GM19397 (cell line): ENCODE measurements around the gene JKAMP.
"Not testable (repeated sequence)": the region's sequence is repeated elsewhere in the genome, so short reads cannot be mapped to it uniquely, and the experiment has no call there.

Experiments used
- ATAC-seq: cut with Tn5 transposase; IDR thresholded peaks from one replicate; pipeline ENCODE4 v1.9.1; 2021; ENCODE audit warnings: mild to moderate bottlenecking, moderate library complexity; ENCODE audit not compliant: unreplicated experiment

JKAMP gene, protein sequence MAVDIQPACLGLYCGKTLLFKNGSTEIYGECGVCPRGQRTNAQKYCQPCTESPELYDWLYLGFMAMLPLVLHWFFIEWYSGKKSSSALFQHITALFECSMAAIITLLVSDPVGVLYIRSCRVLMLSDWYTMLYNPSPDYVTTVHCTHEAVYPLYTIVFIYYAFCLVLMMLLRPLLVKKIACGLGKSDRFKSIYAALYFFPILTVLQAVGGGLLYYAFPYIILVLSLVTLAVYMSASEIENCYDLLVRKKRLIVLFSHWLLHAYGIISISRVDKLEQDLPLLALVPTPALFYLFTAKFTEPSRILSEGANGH

DNA sequence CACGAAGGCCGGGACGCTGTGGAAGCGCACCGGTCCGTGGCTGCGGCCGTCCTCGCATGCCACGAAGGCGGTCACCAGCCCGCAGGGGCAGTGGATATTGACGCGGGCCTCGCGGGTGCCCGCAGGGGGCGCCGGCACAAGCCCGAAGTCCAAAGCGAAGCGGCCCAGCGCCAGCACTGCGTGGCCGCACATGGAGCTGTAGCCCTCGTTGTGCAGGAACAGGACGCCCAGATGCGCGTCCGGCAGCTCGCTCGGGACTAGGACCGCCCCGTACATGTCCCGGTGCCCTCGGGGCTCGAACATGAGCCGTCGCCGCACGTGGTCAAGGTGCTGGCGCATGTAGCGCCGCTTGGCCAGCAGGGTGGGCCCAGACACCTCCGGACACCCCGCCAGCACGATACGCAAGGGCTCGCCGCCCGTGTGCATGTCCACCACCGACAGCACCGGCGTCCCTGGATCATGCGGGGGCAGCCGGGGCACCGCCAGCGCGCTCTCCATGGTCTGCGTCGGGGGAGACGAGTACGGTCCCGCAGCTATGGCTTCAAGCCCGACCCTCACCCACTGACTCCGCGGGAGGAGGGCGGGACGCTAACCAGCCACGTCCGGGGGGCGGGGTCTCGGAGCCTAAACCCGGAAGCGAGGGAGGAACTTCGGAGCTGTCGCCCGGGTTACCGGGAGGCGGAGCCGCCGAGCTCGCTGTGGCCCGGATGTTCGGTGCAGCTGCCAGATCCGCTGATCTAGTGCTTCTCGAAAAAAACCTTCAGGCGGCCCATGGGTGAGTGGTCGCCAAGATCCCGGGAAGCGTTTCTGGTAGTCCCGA, at the start of gene JKAMP, which contains the start of gene L3HYPDH:
Gene JKAMP (plus strand): TSS at position 699 of the 820 bp plus-strand sequence. CDS start 73 bp downstream, at position 772.
Gene L3HYPDH (minus strand): TSS at position 590 of the 820 bp plus-strand sequence. CDS start 92 bp downstream, at position 498.
- peak; percentile 87 for ATAC-seq

DNA sequence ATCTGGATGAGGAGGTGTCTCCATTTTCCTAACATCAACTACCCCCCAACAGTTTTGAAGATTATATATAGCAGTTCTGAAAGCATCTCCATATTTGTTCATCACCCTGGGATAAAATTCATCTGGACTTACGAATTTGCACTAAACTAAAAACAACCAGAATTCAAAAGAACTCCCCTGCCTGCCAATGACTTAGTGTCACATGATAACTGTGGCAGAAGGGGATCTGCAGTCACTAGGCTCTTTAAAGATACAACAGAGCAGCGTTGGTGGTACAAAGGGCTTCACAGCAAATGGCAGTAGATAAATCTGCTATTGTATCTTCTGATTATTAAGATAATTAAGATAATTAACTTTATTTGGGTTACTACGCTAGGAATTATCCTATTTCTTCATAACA, 49.2 kb upstream of the JKAMP start:
- ATAC-seq = no peak

DNA sequence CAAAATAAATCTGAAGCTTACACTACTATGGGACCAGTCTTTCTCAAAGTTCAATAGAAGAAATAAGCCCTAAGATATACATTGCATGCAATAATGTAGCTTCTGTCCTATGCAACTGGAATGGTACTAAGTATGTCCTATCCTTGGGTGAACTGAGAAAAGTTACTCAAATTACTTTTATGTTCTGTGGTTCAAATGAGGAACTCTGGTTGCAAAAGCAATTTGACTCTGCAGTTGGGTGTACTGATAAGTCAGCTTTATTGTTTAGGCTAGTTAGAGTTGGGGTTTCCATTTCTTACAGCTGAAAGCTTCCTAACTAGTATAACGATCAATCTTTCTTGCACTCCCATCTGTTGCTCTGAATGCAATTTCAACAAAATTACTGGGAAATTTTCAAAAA, 48.3 kb upstream of the JKAMP start:
- ATAC-seq = no peak

DNA sequence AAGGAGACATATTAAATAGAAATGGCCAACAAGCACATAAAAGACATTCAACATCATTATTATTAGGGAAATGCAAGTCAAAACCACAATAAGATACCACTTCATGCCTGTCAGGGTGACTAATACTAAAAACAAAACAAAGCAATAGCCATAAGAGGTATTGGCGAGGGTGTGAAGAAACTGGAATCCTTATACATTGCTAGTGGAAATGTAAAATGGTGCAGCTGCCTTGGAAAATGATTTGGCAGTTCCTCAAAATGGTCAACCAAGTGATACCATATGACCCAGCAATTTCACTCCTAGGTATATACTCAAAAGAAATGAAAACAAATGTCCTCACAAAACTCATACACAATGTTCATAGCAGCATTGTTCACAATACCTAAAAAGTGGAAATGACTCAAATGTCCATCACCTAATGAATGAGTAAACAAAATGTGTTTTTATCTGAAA, 46.1 kb upstream of the JKAMP start:
- no peak for ATAC-seq

DNA sequence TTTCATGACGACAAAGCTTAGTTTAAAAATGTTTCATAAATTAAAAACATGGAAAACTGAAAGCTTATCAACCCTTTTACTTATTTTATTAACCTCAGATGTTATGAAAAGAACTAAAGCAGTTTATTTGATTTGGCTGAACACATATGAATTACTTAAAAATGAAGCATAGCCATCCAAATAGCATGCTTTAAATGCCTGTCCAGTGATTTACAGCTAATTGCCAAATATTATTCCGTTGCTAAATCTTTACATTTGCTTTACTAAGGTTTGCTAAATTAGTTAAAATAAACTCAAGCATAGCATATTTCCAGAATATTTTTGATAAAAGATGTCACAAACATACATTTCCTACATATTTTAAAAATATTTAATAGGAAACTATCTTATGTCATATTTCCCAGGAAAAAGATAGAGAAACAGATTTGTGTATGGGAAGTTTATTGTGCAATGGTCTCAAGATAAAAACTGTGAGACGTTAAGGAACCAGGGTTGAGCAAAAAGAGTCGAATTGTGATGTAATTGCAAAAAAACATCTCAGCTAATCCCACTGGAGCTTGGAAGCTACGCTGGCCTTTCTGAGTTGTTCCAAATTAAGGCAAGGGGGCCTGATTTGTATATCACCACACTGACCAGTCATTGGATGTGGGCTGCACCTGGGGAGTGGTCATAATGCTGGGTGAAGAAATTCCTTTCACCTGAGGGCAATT, 44.9 kb upstream of the JKAMP start:
- ATAC-seq = no peak

DNA sequence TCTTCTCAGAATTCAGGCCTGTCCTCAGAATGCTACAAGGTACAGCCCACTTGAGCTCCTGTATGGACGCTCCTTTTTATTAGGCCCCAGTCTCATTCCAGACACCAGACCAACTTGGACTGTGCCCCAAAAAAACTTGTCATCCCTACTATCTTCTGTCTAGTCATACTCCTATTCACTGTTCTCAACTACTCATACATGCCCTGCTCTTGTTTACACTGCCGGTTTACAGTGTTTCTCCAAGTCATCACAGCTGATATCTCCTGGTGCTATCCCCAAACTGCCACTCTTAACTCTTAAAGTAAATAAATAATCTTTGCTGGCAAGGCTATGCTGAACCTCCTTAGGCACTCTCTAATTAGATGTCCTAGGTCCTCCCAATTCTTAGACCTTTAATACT, 35.6 kb upstream of the JKAMP start:
- ATAC-seq = not testable (repeated sequence)

- no peak for ATAC-seq
These were observed 33.6 kb upstream of the JKAMP start for GRCh38 chr14:59450716-59451115.

DNA sequence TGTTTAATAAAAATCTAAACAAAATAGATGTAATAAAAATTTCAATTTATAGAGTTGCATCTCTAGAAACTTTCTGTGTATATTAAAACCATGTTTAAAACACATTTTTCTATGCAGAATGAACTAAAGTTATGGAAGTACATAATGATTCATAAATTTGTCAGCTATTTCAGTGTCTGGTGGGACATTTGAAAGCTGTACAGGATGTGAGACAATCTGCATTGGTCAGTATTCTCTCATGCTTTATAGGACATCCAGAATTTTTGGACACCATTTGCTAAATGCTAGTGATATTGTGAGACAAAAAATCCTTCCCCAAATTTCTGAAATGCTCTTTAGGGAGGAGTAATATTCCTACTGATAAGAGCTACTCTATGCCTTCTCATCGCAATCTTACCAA, 32.5 kb upstream of the JKAMP start:
- ATAC-seq = no peak

DNA sequence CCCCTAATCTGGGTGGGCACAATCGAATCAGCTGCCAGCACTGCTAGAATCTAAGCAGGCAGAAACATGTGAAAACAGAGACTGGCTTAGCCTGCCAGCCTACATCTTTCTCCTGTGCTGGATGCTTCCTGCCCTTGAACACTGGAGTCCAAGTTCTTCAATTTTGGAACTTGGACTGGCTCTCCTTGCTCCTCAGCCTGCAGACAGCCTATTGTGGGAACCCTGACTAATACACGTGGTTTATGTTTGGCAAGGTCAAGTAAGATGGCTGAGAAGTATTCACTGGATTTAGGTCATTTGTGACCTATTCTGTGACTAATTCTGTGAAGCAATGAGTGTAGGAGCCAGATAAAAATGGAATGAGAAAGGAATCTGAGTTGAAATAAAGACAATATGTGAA, 30.2 kb upstream of the JKAMP start:
- ATAC-seq = no peak

GRCh38 chr14:59455411-59455810, 28.9 kb upstream of the JKAMP start:
- no peak for ATAC-seq

DNA sequence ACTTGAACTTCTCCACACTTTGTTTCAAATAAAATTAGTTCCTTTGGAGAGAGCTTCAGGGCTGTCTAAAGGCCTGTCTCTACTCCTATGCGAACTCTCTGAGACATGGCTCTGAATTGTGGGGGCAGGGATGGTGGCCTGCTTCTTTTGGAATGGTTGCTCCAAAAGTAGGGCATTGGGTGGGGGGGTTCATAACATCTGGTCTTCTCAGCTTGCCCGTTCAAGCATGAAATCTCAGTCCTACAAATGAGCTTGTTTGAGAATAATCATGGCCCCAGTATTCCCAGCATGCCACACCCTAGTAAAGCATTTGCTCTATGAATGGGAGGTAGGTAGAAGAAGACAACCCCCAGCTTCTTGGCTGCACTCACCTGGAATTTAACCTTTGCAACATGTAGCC, 25.8 kb upstream of the JKAMP start:
- no peak for ATAC-seq

GRCh38 chr14:59460378-59460777, 23.9 kb upstream of the JKAMP start:
- no peak for ATAC-seq

DNA sequence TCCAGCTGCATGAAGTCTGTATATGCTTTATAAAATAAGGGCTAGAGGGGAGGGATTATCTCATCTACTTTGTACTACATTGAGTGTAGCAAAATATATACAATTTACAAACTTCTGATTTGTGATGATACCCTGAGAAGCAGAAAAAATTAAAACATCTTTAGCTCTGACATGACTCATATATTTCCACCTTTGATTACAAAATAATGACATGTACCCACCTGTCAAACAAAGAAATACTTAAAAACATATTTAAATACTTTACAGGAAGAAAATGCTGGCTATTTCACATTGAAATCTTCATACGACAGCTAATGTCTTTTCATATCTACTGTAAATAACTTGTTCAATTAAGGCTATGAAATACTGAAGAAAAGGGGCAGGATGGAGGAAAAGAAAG, 22.4 kb upstream of the JKAMP start:
- no peak for ATAC-seq

DNA sequence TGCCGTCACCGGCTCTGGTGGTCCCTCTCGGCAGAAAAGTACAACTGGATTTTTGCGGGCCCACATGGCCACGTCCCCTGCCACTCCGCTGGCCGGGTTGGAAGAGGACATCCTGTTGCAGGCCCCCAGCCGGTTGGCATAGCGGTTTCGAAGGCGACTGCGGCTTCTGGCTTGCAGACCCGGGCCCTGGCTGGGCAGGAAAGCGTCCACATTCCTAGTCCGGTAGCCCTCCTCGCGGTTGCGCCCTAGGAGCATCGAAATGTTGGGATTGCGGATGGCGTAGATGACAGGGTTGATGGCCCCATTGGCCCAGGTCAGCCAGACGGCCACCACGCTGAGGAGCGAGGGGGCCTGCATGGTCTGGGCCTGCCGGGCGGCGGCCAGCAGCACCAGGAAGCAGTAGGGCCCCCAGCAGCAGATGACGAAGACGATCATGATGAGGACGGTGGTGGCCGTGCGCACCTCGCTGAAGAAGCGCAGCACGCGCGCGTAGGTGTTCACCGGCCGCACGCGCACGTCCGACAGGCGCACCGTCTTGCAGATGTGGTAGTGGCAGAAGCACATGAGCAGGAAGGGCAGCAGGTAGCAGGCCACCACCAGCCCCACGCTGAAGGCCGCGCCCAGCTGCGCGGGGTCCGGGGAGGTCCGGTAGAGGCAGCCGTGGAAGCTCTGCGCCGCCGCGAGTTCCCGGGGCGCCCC, 20.4 kb upstream of the JKAMP start:
- ATAC-seq = peak; percentile 34

DNA sequence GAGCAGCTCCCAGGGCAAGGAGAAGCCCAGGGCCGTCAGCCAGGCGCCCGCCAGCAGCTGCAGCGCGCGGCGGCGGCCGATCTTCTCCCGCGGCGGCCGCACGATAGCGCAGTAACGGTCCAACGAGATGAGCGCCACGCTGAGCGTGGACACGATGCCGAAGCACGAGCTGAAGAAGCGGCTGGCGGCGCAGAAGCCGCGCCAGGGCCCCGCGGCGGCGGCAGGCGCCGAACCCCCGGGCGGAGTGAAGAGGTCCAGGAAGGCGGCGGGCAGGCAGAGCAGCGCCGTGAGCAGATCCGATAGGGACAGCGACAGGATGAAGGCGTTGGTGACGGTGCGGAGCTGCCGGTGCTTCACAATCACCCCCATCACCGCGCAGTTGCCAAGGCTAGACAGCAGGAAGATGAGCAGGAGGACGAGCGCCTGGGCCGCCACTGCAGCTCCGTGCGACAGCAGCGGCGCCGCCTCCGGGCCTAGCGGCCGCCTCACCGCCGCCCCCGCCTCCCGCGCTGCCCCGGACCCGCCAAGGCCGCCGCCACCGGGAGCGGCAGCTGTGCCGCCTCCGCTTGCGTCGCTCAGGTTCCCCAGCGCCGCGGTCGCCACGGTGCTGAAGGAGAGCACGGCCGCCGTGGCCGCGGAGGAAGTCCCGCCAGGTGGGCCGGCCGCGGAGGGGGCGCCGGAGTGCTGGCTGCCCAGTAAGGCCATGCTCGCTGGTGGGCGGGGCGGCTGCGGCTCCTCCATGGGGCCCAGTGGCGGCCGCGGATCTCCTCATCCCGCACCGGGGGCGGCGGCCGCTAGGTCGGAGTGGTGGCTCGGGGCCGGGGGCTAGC, 19.6 kb upstream of the JKAMP start:
- ATAC-seq = peak; percentile 60

DNA sequence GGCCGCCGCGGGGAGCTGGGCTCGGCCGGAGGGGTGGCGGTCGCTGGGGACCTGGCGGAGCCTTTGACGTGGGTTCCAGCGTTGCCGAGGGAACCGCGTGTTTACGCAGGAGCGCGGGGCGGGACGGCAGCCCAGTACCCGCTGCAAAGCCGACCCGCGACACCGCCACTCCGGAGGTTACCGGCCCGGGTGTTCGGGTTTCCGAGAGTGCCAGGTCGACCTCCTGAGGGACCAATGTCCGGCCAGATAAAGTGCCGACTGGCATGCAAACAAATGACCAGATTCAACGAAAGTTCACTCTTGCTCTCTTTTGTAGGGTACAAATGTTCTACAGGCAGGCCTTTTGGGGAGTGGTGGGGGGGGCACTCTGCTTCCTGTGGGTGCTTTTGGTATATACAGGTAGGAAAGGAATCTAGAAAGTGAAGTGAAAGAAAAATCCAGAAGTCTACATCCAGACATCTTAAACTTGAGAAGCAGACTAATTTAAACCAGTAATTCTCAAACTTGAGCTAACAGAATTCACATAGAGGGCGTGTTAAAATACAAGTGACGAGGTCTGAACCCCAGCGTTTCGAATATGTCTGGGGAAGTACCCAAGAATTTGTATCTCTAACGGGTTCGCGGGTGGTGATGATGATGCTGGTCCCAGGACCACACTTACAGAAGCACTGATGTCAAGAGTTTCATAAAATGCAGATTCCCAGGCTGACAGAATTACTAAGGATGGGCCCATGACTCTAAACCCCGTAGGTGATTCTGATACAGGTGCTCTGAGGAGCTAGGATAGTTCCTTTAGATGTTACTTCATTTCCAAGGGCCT, 18.8 kb upstream of the JKAMP start, which contains the start of gene GPR135:
Gene GPR135 (minus strand): TSS at position 65 of the 820 bp plus-strand sequence. CDS start 154 bp downstream, outside the sequence.
- ATAC-seq = peak; percentile 39

DNA sequence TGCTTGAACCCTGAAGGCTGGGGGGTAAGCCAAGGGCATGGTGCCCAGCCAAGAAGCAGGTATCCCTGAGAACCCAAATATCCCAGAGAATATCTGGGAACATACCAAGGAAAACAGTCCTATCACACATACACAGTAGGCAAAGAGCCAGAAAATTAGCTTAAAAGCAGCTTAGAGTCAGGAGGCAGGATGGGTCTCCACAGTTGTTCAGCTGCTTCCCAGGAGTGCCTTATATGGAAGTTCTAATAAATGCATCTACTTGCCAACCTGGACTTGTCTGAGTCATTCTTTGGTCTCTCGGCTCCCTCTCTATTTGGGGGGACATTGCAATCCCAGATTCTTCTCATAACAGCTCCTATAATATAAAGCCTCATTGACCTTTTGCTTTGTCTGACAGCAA, 10.1 kb upstream of the JKAMP start:
- no peak for ATAC-seq

DNA sequence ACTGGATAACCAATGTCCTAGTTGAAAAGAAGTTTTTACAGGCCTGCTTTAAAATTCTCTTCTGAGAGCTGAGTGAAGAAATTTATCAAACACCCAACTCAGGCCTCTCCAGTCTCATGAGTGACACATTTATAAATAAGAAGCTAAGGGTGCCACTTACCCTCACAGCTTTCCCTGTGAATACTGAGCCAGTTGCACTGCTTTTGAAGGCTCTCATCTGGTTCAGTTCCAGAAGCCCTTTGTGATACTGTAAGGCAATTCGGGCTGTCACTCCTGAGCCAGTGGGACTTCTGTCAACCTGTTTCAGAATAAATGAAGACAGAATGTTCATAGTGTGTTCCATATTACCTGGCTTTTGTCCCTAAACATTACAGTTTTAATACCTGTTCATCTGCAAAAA, 8.6 kb upstream of the JKAMP start:
- no peak for ATAC-seq

DNA sequence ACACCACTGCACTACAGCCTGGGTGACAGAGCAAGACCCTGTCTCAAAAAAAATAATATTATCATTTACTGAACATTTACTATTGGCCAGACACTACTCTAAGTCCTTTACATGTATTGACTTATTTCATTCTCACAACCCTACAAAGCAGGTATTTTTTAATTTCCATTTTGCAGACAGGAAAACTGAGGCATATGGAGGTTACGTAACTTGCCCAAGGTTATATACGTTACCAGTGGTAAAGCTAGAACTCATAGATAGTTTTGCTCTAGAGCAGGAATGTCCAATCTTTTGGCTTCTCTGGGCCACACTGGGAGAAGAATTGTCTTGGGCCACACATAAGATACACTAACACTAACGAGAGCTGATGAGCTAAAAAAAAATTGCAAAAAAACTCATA, 5.8 kb upstream of the JKAMP start:
- ATAC-seq = no peak
